ENCODE results near the gene IRF2BP2.

Gene IRF2BP2

DNA sequence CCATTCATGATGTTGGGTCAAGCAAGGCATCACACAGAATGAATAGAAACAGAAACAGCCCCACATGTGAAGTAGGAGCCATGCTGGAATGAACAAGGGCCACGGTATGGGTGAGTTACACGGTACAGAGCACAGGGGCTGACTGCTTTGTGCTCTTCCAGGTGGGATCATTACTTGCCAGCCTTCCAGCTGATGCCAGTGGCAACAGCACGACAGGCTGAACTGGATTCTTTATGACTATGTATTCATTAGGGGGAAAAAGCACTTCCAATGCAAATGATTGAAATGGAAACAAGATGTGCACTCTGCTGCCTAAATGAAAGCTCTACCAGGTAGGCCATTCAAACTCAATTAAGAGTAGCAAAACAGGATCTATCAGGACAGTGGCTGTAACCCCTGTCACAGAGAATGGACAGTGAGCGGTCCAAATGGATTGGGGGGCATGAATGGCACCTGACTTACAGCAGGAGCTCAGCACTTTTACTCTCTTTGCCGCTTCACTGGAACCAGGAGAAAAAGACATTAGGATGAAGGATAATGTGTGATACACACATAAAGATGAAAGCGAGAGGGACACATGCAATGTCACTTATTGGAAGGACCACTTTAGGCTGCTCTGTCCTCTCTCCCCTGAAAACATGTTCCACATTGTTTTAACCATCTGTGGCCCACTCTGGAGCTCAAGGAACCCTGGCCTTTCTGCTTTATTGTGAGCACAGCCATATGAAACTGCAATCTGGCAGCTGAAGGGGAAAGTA, 23.4 kb upstream of the IRF2BP2 start:
- no peak for DNase-seq

DNA sequence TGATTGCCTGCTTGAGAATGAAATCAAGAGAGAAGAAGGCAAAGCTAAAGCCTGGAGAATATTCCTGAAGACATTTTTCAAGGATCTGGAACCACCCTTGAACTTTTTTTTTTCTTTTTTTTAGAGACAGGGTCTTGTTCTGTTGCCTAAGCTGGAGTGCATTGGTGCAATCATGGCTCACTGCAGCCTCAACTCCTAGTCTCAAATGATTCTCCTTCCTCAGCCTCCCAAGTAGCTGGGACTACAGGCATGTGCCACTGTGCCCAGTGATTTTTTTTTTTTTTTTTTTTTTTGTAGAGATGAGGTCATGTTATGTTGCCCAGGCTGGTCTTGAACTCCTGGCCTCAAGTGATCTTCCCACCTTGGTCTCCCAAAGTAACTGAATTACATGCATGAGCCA, 22.2 kb upstream of the IRF2BP2 start:
- DNase-seq: no peak

DNA sequence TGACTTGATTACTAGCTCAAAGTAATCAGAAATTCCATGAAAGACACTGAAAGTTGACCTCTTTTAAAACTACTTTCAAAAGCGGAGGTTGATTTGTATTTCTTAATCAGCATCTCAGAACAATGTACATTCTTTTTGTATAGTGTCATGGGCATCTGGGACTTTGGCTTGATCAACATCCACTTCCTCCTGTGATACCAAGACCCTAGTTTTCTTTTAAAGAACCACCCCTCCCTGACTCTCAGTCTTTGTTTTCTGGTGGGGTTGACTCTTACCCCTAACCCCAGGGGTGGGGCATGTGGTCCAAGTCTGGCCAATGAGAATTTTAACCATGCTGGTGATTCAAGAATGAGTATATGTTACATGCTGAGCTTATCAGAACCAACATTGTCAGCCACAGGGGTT, 21.7 kb upstream of the IRF2BP2 start:
- DNase-seq: no peak

DNA sequence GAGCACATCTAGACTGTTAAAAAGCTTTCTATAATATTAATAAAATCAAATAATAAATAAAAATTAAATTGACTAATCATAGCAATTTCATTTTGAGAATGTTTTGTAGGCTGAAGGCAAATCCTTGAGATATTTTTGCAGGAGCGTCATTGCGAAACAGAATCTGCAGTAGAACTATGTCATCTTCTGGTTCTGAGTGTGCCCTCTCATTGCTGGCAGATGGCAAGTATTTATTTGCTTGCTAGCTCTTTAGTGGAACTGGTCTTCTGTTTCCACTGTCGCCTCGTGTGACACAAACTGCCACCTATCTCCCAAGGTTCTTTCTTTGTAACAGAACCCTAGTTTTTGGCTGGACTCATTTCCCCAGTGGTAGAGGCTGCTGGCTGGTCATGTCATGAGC, 19.0 kb upstream of the IRF2BP2 start:
- no peak for DNase-seq

DNA sequence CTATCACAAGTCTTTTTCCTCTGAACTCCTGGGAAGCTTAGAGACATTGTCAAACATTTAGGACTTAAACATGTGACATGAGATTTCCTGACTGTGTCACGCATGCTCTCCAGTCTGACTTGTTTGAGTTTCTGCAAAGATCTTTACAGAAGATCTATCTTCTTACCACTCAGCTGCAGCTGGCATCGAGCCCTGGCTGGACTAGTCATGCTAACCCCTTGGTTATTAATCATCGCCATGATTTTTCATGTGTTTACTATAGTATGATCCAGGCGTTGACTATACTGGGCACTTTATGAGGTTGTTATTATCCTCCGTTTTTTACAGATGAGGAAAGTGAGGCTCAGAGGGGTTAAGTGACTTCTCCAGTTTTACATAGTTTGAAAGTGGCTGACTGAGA, 18.1 kb upstream of the IRF2BP2 start:
- DNase-seq: no peak

DNA sequence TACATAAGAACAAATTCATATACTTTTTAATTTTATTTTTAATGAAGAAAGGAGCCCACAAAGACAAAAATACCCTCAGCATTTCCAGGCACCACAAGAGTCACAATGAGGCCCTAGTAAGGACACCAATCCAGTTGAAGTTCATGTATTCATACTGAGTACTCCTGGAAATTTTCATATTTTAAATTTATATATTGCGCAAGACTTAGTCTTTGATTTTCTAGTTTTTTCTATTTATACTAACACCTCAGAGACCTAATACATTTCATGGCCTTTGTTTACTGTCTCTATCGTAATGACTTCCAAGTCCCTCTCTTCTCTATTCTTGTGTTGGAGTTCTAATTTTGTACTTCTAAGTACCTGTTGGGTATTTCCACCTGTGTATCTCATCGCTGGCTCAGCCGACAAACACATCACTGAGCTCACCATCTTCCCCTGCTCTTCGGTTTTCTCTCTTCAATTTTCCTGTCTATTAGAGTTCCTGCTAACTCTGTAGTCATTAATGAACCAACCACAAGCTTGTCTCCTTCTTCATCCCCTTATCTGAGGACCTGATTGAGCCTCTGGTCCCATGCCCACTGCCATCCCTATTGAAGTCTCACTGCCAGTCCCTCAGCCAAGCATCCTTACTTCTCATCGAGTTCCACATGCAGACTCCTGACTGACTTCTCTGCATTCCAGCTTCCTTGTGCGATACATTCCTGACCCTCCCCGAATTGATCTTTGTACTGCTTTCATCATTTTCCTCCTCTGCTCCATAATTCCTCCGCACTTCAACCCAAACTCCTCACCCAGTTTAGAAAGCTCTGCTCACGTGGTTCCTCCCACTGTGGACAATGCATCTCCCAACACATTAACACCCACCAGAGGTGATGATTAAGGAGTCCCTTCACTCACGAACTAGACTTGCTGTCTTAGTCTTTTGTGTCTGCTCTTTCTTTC, 17.3 kb upstream of the IRF2BP2 start:
- DNase-seq: no peak

DNA sequence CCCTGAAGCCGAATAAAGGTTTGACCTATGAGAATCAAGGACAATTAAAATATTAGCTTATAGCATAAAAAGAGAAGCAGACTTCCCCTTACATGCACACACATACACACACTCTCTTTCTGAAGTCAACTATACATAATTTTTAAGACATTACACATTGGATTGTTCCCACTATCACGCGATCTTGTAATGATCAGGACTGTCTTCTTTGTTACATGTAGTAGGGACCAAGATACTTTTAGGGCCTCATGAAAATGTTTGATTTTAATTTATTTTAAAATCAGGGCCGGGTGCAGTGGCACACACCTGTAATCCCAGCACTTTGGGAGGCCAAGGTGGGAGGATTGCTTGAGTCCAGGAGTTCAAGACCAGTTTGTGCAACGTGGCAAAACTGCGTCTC, 16.4 kb upstream of the IRF2BP2 start:
- DNase-seq: no peak

DNA sequence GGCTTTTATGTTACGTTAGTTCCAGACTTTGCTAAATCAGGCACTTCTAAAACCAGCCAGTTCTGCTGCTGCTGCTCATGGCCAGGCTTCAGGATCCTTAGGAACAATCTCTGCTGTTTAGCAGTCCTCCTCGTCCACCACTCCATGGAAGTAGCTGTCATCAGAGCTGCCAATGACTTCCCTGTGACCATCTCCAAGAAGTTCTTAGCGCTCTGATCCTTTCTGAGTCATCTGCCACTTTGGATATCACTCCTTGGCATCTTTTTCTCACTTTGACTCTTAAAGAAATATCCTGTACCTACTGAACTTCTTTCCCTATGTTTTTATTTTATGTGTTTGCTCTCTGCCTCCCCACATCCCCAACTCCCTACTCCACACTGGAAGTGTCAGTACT, 14.7 kb upstream of the IRF2BP2 start:
- DNase-seq: no peak

DNA sequence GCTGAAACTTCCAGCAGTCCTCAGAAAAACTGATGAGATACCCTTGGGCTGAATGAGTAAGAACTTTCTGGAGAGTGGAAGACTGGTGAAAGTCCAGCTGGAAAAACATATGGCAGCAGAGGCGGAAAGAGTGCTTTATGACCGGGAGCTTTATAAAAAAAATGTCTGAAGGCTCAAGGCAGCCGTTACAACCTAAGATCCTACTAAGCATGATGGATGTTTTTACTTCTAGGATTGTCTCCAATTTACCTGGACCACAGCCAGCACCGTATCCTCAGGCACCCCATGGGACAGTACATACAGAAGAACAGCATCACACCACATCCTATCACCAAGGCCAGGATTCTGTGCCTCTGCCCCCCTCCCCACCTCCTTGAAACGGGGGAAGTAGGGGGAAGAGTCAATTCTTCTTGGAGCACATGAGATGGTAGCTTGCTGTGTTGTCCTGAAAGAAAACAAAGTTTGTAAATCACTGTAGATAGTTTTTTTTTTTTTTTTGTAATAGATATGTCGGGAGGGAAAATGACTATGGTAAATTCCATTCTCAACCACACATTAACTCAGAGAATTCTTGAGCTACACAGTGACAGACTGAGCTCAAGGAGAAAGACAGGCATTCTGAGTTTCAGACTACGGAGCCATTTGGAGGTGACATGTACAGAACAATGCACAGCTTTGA, 11.8 kb upstream of the IRF2BP2 start:
- DNase-seq: no peak

DNA sequence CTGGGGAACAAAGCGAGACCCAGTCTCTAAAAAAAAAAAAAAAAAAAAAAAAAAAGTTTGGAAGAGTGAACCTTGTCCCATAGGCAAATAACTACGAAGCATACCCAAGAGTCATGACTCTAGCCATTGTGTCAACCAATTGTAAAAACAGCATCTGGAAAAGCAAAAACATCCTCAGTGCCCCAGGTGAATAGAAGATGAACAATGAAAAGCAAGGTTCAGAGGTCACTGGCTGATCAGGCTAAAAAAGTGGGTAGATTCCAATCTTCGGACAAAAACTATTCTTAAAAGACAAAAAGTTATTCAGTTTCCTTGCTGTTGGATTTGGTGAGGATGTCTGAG, 11.1 kb upstream of the IRF2BP2 start:
- no peak for DNase-seq

DNA sequence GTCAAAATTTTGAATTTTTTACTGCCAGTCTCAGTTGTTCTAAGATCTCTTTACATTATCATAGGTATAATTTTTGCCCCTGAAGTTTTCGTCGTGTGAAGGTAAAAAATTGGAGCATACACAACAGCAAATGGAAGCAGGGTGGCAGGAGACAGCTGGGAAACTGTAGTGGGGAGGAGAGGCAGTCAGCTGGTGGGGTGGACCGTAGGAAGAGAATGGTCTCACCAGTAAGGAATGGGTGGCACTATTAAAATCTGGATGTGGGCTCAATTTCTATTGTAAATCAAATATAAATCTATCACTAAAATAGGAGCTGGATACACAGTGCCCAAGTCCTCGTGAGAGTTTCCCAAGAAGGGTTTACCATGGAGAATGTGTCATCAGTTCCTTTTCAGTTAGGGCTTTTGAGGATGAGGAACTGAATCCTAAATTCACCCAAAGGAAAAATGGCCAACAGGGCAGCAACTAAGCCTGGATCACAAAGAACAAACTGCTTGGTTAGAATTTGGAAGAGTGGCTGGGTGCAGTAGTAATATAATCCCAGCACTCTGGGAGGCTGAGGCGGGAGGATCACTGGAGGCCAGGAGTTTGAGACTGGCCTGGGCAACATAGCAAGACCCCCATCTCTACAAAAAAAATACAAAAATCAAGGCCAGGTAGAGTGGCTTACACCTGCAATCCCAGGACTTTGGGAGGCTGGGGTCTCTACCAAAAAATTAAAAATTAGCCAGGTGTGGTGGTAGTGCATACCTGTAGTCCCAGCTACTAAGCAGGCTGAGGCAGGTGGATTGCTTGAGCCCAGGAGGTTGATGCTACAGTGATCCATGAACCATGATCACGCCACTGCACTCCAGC, 10.5 kb upstream of the IRF2BP2 start:
- DNase-seq: no peak

DNA sequence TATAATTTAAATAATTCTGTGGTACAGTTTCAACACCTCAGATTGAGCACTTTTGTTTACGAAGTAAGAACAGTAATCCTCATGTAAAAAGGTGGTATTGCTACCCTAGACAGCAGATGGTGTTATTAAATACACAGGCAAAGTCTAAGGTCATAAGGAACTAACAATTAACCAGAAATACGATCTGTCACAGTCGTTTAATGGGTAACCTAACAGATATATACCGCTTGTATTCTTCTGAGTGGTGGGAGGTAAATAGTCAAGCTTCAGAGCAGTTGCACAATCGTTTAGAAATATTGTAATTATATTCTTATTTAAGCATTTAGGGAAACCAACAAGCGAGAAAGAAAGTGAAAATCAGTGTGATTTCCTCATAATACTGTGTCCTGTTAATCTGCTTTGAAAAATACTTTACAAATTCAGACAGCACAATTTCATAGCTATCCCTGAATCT, 9.8 kb upstream of the IRF2BP2 start:
- DNase-seq: no peak

DNA sequence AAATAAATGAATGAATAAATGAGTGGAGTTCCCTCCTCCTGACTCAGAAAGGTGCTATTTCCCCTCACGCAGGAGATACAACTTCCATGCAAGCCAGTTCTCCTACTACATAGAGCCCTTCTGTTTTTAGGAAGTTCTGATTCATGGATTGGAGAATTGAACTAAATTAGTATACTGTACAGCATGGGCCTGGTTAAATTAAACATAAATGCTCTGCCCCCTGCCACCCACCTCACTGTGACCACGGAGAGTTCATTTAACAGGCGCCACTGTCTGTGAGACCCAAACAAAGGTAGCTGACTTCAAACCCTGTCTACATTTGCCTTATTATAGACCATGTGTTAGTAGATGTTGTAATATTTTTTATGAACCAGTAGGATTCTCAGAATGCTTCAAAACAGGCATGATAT, 9.1 kb upstream of the IRF2BP2 start:
- DNase-seq: no peak

DNA sequence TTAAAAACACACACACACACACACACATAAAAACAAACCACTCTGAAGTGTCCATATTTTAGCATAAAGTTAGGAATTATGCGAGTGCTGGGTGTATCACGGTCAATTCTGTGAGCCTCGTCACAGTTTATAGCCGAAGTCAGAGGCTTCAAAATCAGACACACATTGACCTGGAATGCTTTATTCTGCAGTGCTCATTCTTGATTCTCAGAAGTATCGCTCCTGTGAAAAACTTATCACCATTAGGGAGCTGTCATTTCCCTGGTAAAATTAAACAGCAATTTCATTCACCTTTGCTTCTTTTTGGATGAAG, 8.7 kb upstream of the IRF2BP2 start:
- no peak for DNase-seq

DNA sequence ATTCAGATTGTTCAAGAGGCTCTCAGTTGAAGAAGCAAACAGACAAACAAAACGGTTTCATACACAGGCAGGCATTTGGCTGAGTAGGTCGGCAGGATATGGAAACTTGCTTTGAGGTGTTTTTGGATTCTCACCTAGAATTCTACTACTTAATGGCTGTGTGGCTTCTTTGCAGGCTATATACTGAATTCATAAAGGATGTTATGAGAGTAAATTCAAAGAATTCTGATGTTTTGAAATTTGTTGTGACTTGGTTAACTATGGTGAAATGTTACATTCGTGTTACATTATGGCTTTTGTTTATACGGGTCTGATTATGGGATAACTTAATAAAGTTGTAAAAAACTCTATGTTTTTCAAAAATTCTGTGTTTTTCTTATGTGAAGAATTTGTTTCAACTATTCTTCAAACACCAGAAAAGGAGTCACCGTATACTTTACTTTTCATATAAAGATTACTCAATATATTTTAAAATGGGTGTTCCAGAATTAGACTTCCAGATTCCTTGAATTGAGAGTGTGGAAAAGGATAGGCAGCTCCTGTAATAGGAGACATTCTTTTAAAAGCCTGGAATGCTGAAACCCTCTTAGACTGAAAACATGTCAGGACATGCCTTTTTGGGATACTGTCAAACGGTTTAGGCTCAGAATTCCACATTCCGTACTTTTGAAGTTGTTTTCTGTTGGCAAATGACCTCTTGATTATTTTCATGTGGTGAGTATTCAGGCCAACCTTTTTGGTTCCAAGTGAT, 8.2 kb upstream of the IRF2BP2 start:
- no peak for DNase-seq

DNA sequence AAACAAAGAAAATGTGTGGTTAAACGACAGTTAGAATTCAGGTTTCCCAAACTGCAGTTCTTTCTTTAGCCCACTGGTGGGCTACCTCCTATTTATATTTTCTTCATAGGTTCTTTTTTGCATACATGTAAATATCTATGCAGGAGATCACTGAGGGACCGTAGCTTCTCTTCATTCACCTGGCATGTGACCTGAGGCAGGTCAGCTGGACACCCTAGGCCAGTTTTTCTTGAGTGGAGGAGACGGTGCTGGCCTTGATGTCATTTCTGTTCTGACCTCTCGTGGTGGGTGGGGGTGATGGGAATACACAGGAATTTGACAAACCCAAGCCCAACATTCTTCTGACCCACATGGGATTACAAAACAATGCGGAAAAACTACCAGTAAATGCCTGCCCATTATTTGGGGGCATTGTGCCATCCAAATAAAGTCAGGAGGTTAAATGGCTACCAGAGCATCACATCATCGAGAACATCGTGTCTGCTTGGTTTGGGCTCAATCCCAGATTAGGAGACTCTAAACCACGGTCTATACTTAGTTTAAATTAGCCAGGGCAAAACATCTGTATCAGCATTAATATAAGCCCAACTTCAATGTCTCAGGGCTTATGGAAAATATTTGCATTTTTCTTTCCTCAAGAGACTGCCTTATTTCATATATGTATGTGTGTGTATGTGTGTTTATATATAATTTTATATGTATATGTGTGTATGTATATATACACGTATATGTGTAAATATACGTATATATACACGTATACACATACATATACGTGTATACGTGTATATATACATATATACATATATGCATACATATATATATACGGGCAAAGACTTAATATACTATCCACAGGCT, 7.4 kb upstream of the IRF2BP2 start:
- DNase-seq: no peak

DNA sequence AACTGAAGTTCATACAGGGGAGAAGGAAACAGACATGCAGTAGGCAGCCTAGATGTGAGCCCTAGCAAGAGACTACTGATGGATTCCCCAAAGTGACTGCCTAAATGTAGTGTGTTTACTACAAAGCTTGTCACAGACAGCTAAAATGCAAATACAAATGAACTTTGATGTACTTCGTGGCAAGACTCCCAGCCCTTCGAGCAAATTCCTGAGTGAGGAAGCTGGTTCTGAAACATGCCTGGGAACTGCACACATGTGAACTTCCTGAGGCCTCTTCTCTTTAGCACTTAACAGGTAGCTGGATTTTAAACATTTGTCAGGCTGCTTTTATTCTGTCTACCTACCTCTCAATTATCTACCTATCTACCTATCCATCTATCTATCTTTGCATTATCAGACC, 6.7 kb upstream of the IRF2BP2 start:
- DNase-seq: no peak

DNA sequence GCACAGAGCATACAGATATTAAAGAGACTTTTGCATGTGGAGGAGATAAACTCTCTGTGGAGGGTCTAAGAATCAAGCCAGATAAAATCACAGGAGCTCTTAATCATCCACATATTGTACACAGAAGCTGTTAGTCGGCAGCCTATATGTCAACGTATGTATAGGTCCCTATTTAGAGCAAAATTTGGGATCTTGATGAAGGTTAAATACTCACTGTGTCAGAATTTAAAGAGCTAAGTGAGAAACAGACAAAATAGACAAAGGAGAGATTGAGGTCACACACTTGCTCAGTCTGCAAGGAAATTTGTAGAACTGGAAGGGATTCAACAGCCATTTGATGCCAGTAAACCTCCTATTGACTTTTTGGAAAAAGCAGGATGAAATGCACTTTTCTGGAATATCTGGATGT, 4.1 kb upstream of the IRF2BP2 start:
- no peak for DNase-seq

DNA sequence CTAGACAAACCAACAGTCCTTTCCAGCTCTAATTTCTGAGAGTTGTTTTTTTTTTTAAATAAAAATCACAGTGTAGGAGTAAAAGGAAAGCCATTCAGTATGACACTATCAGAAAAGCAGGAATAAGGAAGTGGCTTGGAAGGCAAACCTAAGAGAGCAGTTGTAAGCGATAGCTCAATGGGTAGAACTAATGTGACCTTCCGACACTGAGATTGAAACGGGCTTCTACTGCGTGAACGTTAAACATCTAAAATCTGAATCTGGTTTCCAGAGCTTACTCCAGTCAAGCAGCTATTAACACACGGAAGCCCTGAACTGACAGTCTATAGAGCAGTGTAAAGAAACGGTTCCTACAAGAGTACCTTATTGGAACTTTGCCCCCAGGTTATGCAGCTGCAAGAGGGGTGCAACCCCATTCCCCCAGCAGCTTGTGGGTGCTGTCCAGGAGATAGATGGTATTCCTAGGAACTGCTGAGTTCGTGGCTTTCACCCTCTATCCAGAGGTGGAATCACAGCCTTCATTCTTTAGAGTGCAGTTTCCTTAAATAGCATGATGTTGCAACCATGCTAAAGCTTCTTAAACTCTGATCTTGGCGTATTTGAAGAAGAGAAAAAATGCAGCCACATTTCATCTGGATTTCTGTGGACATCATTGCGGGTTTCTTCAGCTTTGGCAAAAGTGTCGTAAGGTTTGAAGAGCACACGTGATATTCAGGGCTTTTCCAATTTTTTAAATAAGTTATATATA, 3.3 kb upstream of the IRF2BP2 start:
- peak; percentile 42 for DNase-seq

DNA sequence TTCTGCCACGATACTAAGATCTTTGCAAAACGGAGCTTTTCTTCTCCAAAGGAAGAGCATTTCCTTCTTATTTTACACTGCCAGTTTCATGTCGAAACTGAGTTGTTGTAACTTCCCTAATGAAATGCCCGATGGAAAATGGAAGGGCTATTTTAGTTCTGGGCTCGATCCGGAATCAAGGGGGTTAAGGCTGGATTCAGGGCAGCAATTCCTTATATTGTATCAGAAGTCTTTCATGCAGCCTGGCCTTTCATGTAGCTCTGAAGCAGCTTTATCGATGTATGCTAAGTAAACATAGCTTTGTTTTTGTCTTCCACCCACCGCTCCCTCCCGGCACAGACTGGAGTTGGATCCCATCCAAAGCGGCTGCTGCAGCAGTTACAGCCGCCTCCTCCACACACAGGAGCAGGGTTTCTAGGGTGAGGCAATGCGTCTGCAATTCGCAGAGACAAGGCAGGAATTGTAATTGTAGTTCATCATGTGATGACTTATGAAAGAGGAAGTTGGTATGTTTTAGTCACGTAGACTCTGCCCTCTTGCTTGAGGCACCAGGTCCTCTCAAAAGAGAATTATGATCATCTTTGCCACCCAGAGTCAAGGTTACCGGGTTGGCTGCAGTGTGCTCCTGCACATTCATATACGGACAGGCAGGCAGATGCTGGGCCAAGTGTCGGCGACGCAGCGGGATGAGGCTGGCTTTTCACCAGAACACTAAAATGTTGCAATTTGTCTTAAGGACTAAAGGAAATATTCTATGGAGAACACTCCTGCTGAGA, 2.6 kb upstream of the IRF2BP2 start:
- DNase-seq: peak; percentile 95

Measured in DMS79 (cell line).